ENCODE data around the gene VAMP3. TPM values are rescaled to one million over a fixed set of nuclear protein-coding genes. Genes with fewer than 3 reads are reported as not detected.
A peak's percentile ranks its signal among the peaks of the same experiment; 100 is the strongest.

VAMP3 gene
- total RNA-seq, 1 donor from 2014 or later, result 63.9 TPM

GRCh38 chr1:7745783-7746182 lies 25.3 kb upstream of the VAMP3 start:
- Mint-ChIP-seq H3K4me1 (no peaks in the 10 kb centered on the region), H3K27ac (ENCODE audit: unreplicated experiment) (no peak overlapping the region), H3K27me3 (ENCODE audit: low read depth) (no peaks in the 10 kb centered on the region), H3K4me3 (no peak overlapping the region), H3K36me3 (ENCODE audit: low read depth) (no peaks in the 10 kb centered on the region), H3K9me3 (no peaks in the 10 kb centered on the region)
- TF ChIP-seq, protein P1, sequence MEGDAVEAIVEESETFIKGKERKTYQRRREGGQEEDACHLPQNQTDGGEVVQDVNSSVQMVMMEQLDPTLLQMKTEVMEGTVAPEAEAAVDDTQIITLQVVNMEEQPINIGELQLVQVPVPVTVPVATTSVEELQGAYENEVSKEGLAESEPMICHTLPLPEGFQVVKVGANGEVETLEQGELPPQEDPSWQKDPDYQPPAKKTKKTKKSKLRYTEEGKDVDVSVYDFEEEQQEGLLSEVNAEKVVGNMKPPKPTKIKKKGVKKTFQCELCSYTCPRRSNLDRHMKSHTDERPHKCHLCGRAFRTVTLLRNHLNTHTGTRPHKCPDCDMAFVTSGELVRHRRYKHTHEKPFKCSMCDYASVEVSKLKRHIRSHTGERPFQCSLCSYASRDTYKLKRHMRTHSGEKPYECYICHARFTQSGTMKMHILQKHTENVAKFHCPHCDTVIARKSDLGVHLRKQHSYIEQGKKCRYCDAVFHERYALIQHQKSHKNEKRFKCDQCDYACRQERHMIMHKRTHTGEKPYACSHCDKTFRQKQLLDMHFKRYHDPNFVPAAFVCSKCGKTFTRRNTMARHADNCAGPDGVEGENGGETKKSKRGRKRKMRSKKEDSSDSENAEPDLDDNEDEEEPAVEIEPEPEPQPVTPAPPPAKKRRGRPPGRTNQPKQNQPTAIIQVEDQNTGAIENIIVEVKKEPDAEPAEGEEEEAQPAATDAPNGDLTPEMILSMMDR (conservative IDR thresholded peaks at IDR 0.05), result no peak
- DNase-seq (ENCODE audit: low read depth, low spot score), result no peak

DNA sequence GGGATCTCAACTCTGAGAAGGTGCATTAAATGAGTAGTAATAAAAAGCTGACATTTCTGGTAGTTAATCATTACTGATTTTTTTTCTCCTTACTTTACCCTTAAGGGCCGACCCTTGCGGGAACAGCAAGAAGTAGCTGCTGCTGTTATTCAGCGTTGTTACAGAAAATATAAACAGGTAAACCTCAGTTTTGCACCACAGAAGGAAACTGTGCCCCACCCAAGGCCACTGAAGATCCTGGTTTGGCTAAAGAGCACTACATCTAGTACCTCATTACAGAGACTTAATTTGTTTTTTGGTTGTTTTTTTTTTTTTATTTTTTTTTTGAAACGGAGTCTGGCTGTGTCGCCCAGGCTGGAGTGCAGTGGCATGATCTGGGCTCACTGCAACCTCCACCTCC lies 23.5 kb upstream of the VAMP3 start:
- Mint-ChIP-seq H3K36me3 (ENCODE audit: low read depth) (no peaks in the 10 kb centered on the region), H3K4me3 (no peak overlapping the region), H3K9me3 (no peaks in the 10 kb centered on the region), H3K27ac (ENCODE audit: unreplicated experiment) (no peak overlapping the region), H3K27me3 (ENCODE audit: low read depth) (no peaks in the 10 kb centered on the region), H3K4me1 (peaks cover 9% of the 10 kb centered on the region)
- DNase-seq (ENCODE audit: low read depth, low spot score), result no peak
- TF ChIP-seq, protein P1 (conservative IDR thresholded peaks at IDR 0.05), result no peak

DNA sequence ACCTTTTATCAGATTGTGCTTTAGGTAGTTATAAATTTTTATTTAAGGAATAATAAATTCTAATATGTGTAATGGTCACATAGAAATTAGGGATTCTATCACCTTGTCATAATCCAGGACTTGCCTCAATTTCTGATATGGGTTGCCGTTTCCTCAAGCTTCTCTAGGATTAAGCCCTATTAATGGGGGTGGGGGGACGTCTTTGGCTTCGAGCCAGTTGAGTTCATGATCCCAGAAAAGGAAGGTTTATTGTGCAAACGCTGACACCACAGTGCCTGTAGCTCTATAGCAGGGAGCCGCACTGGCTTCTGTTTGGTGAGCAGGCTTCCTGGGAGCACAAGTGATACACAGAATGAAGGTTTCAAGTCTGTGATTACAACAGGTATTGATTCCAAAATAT lies 22.0 kb upstream of the VAMP3 start:
- Mint-ChIP-seq H3K4me1 (peaks cover 22% of the 10 kb centered on the region), H3K27me3 (ENCODE audit: low read depth) (no peaks in the 10 kb centered on the region), H3K9me3 (no peaks in the 10 kb centered on the region), H3K4me3 (no peak overlapping the region), H3K27ac (ENCODE audit: unreplicated experiment) (no peak overlapping the region), H3K36me3 (ENCODE audit: low read depth) (no peaks in the 10 kb centered on the region)
- TF ChIP-seq, protein P1 (conservative IDR thresholded peaks at IDR 0.05), result no peak
- no peak for DNase-seq (ENCODE audit: low read depth, low spot score)

DNA sequence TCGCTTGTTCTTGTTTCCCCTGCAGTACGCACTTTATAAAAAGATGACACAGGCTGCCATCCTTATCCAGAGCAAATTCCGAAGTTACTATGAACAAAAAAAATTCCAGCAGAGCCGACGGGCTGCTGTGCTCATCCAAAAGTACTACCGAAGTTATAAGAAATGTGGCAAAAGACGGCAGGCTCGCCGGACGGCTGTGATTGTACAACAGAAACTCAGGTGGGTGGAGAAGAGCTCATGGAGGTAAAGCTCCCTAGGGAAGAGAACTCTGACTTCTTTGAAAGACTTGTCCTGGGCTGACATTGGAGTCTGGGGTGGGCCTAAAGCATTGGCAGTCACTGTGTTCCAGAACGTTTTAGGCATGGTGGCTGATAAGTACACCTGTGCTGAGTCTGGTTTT lies 19.9 kb upstream of the VAMP3 start:
- no peak for DNase-seq (ENCODE audit: low read depth, low spot score)
- Mint-ChIP-seq H3K27me3 (ENCODE audit: low read depth) (no peaks in the 10 kb centered on the region), H3K4me1 (peaks cover 30% of the 10 kb centered on the region), H3K9me3 (no peaks in the 10 kb centered on the region), H3K36me3 (ENCODE audit: low read depth) (no peaks in the 10 kb centered on the region), H3K27ac (ENCODE audit: unreplicated experiment) (no peak overlapping the region), H3K4me3 (no peak overlapping the region)
- TF ChIP-seq, protein P1 (conservative IDR thresholded peaks at IDR 0.05), result no peak

- H3K27ac Mint-ChIP-seq (ENCODE audit: unreplicated experiment), result peak overlapping the region; percentile 60
- H3K36me3 Mint-ChIP-seq (ENCODE audit: low read depth), result no peaks in the 10 kb centered on the region
- TF ChIP-seq, protein P1 (conservative IDR thresholded peaks at IDR 0.05), result peak; percentile 92
- DNase-seq (ENCODE audit: low read depth, low spot score), result peak; percentile 69
- H3K4me3 Mint-ChIP-seq, result peak overlapping the region; percentile 42
- peaks cover 30% of the 10 kb centered on the region for H3K4me1 Mint-ChIP-seq
- no peaks in the 10 kb centered on the region for H3K9me3 Mint-ChIP-seq
- H3K27me3 Mint-ChIP-seq (ENCODE audit: low read depth), result no peaks in the 10 kb centered on the region
Measured at GRCh38 chr1:7752512-7753417, 18.3 kb upstream of the VAMP3 start.

Data from neural crest cell (in vitro differentiated cells).